Measurements from ENCODE around the gene LPP.

The LPP gene

DNA sequence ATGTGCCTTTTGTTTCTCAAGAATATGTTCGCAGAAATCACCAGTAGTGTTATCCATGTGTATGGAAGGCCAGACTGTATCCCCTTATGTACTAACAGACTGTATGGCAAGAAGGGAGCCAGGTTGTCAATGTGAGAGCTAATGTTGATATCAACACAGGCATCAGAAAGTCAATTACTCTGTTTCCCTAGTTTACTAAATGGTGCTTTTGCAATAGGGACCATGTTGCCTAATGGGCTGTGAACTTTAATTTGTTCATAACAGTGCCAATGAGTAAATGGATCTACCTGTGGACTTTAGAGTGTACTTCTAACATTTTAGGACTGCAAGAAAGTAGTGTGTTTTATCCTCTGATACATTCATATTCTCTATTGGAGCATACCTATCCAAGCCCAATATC lies 586.1 kb downstream of the LPP start:
- no peaks in the 10 kb centered on the region for H3K36me3 ChIP-seq (ENCODE audit: control insufficient read depth, insufficient read depth, low read length, severe bottlenecking)
- no peaks in the 10 kb centered on the region for H3K4me1 ChIP-seq (ENCODE audit: control insufficient read depth, insufficient read depth, low read length)
- no peak for DNase-seq (ENCODE audit: low read depth)
- H3K4me3 ChIP-seq (ENCODE audit: low read length), result no peak overlapping the region
- no peak overlapping the region for H3K9ac ChIP-seq (ENCODE audit: low read length)
- H3K27me3 ChIP-seq (replicated peaks; ENCODE audit: control insufficient read depth, insufficient read depth, low read length), result no peaks in the 10 kb centered on the region
- H3K9me3 ChIP-seq (ENCODE audit: control insufficient read depth, low read length), result no peaks in the 10 kb centered on the region

DNA sequence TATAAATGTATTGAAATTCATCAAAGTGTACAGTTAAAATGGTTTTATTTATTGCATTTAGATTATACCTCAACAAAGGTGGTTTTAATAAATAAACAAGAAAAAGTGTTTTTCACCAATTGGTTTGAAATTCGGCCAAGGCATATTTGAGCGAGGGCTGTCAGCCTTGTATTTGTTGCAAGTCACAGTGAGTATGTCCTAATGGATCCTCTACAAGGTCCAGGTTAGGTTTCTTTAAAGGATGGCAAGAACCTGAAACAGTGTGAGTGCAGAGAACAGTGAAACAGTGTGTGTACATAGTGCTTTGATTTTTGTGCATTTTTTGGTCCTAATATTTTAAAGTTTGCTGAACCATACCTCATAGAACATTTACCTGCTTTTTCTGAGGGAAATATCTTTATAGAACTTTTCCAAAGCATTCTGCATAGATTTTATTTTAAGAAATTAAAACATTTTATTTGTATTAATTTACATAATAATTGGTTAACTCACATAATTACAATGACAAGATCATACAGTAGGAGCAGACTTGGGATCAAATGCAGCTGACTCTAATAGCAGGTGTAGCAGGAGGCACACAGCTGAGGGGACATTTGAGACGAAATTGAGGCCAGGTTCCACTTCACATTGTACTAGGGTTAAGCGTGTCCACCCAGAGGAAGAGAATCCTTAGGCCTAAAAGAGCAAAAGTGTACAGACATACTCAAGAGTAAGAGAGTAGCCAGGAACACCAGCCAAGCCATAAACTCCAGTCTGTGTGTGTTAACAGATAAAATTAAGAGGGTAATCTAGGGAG lies 589.0 kb downstream of the LPP start:
- peaks cover 21% of the 10 kb centered on the region for H3K4me1 ChIP-seq (ENCODE audit: control insufficient read depth, insufficient read depth, low read length)
- DNase-seq (ENCODE audit: low read depth), result no peak
- no peaks in the 10 kb centered on the region for H3K9me3 ChIP-seq (ENCODE audit: control insufficient read depth, low read length)
- H3K4me3 ChIP-seq (ENCODE audit: low read length), result no peak overlapping the region
- no peak overlapping the region for H3K9ac ChIP-seq (ENCODE audit: low read length)
- H3K27me3 ChIP-seq (replicated peaks; ENCODE audit: control insufficient read depth, insufficient read depth, low read length), result no peaks in the 10 kb centered on the region
- no peaks in the 10 kb centered on the region for H3K36me3 ChIP-seq (ENCODE audit: control insufficient read depth, insufficient read depth, low read length, severe bottlenecking)

DNA sequence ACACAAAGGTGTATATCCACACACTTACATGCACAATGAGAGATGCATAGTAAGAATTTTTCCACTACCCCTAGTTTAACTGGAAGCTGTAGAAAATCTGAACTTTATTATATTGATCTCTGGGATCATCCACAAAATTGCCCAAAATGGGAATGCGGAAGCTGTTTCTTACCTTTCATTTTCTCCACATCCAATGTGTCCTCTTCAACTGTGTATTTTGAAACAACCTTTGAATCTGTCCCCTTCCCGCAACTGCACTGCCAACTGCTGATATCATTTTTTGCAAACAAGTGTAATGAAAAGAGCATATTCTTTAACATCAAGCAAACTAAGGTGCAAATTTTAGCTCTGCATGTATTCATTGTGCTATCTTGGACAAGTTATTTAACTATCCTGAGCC lies 590.2 kb downstream of the LPP start:
- no peak overlapping the region for H3K4me3 ChIP-seq (ENCODE audit: low read length)
- no peaks in the 10 kb centered on the region for H3K27me3 ChIP-seq (replicated peaks; ENCODE audit: control insufficient read depth, insufficient read depth, low read length)

DNA sequence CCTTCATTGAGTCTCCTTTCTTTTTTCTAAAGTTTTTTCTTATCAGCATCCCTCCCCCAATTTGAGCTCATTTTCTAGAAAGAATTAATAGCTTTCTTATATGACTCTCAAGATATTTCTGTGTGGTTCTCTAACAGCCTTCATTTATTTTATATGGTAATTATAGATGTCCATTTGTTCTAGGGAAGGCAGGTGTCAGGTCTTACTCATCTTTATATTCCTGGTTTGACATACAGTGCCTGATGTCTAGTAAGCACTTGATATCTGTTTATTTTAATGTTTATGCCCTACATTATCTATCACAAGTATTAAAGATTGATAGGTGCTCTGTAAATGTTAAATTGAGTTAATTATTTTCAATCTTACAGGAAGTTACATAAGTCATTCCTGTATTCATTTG lies 591.1 kb downstream of the LPP start:
- Histone ChIP-seq H3K4me3 (ENCODE audit: low read length) (no peak overlapping the region), H3K9me3 (ENCODE audit: control insufficient read depth, low read length) (no peaks in the 10 kb centered on the region), H3K36me3 (ENCODE audit: control insufficient read depth, insufficient read depth, low read length, severe bottlenecking) (no peaks in the 10 kb centered on the region), H3K4me1 (ENCODE audit: control insufficient read depth, insufficient read depth, low read length) (peaks cover 24% of the 10 kb centered on the region), H3K9ac (ENCODE audit: low read length) (no peak overlapping the region), H3K27me3 (replicated peaks; ENCODE audit: control insufficient read depth, insufficient read depth, low read length) (no peaks in the 10 kb centered on the region)
- no peak for DNase-seq (ENCODE audit: low read depth)

More for the DNA sequence above, 590.2 kb downstream of the LPP start:
- Histone ChIP-seq H3K36me3 (ENCODE audit: control insufficient read depth, insufficient read depth, low read length, severe bottlenecking) (no peaks in the 10 kb centered on the region), H3K4me1 (ENCODE audit: control insufficient read depth, insufficient read depth, low read length) (peaks cover 24% of the 10 kb centered on the region), H3K9ac (ENCODE audit: low read length) (no peak overlapping the region), H3K9me3 (ENCODE audit: control insufficient read depth, low read length) (no peaks in the 10 kb centered on the region)
- DNase-seq (ENCODE audit: low read depth), result no peak

DNA sequence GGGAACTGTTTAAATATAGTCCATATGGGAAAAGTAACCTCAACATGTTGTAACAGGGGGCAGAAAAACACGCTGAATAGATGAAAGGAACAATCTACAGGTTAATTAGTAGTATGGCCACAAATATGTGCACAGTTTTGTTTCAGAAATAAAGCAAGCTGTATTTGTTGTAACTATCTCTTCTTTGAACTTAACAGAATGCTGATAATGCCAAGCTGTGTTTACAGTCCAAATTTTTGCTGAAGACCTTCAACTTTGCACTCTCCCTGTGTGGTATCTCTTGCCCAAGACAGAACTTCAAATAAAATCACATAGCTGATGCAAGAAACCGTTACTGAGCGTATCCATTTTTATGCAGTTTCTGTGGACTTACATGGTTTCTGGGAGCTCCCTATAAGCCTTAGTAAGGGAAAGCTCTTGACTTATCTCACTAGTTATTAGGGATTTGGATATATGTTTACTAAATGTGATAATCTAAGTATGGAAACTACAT lies 592.4 kb downstream of the LPP start:
- no peaks in the 10 kb centered on the region for H3K27me3 ChIP-seq (replicated peaks; ENCODE audit: control insufficient read depth, insufficient read depth, low read length)
- peak; percentile 16 for DNase-seq (ENCODE audit: low read depth)
- no peak overlapping the region for H3K9ac ChIP-seq (ENCODE audit: low read length)
- H3K9me3 ChIP-seq (ENCODE audit: control insufficient read depth, low read length), result no peaks in the 10 kb centered on the region
- H3K4me3 ChIP-seq (ENCODE audit: low read length), result no peak overlapping the region
- H3K36me3 ChIP-seq (ENCODE audit: control insufficient read depth, insufficient read depth, low read length, severe bottlenecking), result no peaks in the 10 kb centered on the region
- peaks cover 24% of the 10 kb centered on the region for H3K4me1 ChIP-seq (ENCODE audit: control insufficient read depth, insufficient read depth, low read length)

DNA sequence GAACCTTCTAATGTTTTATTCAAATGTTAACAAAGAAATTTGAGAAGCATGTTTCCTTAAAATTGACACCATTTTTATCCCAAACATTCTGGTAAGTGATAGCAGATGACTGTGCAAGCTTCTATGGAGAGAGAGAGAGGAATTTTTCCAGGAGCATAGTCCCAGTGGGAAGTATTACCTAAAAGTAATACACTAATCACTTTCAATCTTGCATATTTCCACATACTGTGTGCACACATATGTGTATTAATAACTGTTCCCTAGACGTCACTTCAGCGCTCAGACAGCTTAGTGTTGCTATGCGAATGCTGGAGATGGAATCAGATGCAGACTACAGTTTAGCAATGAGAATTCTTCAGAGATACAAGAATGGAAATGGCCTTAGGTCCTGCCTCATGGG lies 593.5 kb downstream of the LPP start:
- DNase-seq (ENCODE audit: low read depth), result peak; percentile 13
- Histone ChIP-seq H3K9me3 (ENCODE audit: control insufficient read depth, low read length) (no peaks in the 10 kb centered on the region), H3K36me3 (ENCODE audit: control insufficient read depth, insufficient read depth, low read length, severe bottlenecking) (no peaks in the 10 kb centered on the region), H3K4me3 (ENCODE audit: low read length) (peak overlapping the region; percentile 12), H3K9ac (ENCODE audit: low read length) (peak overlapping the region; percentile 6), H3K4me1 (ENCODE audit: control insufficient read depth, insufficient read depth, low read length) (peaks cover 24% of the 10 kb centered on the region), H3K27me3 (replicated peaks; ENCODE audit: control insufficient read depth, insufficient read depth, low read length) (no peaks in the 10 kb centered on the region)

DNA sequence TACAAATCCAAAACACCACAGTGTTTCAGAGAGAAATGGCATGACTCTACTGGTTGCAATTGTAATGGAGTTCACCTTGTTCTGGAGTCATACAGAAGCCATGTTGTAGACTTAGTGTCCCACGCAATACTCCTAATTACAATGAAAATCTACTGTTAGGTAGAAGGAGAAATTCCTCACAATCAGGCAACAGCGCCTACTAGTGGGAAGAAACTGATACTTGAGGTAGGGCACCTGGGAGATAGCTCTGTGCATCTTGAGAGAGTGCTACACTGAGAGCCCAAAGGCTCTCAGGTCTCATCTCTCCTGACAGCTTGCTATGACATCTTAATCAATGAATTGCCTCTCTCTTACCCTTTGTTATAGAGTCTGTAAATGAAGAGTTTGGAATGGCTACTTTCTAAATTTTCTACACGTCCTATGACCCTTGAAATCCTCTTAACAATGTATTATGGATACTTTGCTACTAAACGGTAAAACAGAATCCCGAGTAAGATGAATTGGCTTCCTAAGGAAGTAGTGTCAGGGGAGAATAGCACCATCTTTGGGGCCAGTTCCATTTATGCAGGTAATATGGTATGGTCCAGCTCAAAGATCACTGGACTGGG lies 595.2 kb downstream of the LPP start:
- no peak for DNase-seq (ENCODE audit: low read depth)
- H3K4me3 ChIP-seq (ENCODE audit: low read length), result no peak overlapping the region
- peaks cover 24% of the 10 kb centered on the region for H3K4me1 ChIP-seq (ENCODE audit: control insufficient read depth, insufficient read depth, low read length)
- H3K9ac ChIP-seq (ENCODE audit: low read length), result no peak overlapping the region
- H3K9me3 ChIP-seq (ENCODE audit: control insufficient read depth, low read length), result no peaks in the 10 kb centered on the region
- no peaks in the 10 kb centered on the region for H3K27me3 ChIP-seq (replicated peaks; ENCODE audit: control insufficient read depth, insufficient read depth, low read length)
- H3K36me3 ChIP-seq (ENCODE audit: control insufficient read depth, insufficient read depth, low read length, severe bottlenecking), result no peaks in the 10 kb centered on the region

DNA sequence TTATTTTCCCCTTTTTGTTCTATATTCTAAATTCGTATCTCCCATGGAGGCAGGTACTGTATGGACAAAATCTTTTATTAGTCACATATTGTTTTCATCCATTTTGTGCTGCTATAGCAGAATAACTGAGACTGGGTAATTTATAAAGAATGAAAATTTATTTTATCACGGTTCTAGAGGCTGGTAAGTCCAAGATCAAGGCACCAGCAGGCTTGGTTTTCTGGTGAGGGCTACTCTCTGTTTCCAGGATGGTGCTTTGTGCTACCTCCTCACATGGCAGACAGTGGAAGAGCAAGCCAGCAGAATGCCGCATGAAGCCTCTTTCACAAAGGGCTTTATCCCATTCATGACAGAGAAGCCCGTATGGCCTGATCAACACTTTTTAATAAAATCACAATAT lies 595.9 kb downstream of the LPP start:
- no peak overlapping the region for H3K4me3 ChIP-seq (ENCODE audit: low read length)
- no peaks in the 10 kb centered on the region for H3K27me3 ChIP-seq (replicated peaks; ENCODE audit: control insufficient read depth, insufficient read depth, low read length)
- H3K4me1 ChIP-seq (ENCODE audit: control insufficient read depth, insufficient read depth, low read length), result peaks cover 24% of the 10 kb centered on the region
- no peaks in the 10 kb centered on the region for H3K9me3 ChIP-seq (ENCODE audit: control insufficient read depth, low read length)
- no peaks in the 10 kb centered on the region for H3K36me3 ChIP-seq (ENCODE audit: control insufficient read depth, insufficient read depth, low read length, severe bottlenecking)
- H3K9ac ChIP-seq (ENCODE audit: low read length), result no peak overlapping the region
- DNase-seq (ENCODE audit: low read depth), result no peak

DNA sequence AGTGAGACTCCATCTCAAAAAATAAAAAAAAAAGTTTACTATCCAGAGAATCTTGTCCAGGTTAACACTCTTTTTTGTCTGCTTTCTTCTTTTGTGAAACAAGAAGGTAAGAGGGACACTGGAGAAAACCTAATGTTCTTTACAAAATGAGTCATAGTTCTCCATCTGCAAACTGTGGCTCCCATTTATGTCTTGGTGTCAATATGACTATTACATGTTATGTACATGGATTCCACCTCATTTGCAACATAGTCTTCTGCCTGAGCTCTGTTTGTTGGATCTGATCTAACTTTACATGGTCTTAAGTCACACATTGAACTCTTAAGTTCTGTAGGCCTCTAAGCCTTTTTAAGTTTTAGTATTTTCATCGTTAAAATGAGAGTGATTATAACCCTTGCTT lies 596.7 kb downstream of the LPP start:
- Histone ChIP-seq H3K4me3 (ENCODE audit: low read length) (no peak overlapping the region), H3K9me3 (ENCODE audit: control insufficient read depth, low read length) (no peaks in the 10 kb centered on the region), H3K4me1 (ENCODE audit: control insufficient read depth, insufficient read depth, low read length) (peaks cover 24% of the 10 kb centered on the region), H3K36me3 (ENCODE audit: control insufficient read depth, insufficient read depth, low read length, severe bottlenecking) (no peaks in the 10 kb centered on the region), H3K27me3 (replicated peaks; ENCODE audit: control insufficient read depth, insufficient read depth, low read length) (no peaks in the 10 kb centered on the region), H3K9ac (ENCODE audit: low read length) (no peak overlapping the region)
- DNase-seq (ENCODE audit: low read depth), result no peak

DNA sequence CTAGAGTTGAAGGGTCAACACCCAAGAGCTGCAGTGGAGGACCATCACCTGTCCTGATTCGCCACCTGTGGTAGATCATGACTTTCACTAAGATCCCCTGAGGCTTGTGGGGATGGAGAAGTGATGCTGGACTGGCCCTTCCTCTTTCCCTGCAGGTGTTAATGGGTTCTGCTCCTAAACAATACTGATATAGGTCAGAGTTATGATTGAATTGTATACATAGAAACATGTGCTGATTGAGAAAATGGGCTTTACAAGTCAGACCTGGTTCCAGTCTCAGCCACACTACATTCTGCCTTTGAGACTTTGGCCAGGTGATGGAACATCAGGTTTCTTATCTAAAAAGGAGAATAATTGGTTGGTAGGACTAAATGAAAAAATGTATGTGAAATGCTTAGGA lies 598.9 kb downstream of the LPP start:
- H3K4me3 ChIP-seq (ENCODE audit: low read length), result no peak overlapping the region
- no peaks in the 10 kb centered on the region for H3K27me3 ChIP-seq (replicated peaks; ENCODE audit: control insufficient read depth, insufficient read depth, low read length)

DNA sequence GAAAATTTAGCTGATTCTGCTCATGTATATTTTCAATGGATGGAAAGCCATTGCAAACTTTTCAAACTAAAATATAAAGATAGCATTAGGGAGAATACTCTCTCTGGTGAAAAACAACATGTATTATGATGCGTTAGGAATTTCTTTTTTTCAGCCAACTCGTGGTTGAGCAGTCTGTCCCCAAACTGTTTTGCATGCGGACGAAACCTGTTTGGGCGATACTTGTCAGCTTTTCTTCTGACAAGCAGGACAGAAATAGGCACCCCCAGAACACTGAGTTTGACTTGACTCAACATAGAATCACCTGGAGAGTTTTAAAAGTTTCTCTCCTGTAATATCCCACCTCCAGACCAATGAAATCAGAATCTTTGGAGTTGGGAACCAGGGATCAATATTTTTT lies 600.3 kb downstream of the LPP start:
- H3K9me3 ChIP-seq (ENCODE audit: control insufficient read depth, low read length), result no peaks in the 10 kb centered on the region
- no peak overlapping the region for H3K4me3 ChIP-seq (ENCODE audit: low read length)
- H3K36me3 ChIP-seq (ENCODE audit: control insufficient read depth, insufficient read depth, low read length, severe bottlenecking), result no peaks in the 10 kb centered on the region
- H3K27me3 ChIP-seq (replicated peaks; ENCODE audit: control insufficient read depth, insufficient read depth, low read length), result no peaks in the 10 kb centered on the region
- H3K4me1 ChIP-seq (ENCODE audit: control insufficient read depth, insufficient read depth, low read length), result no peaks in the 10 kb centered on the region
- H3K9ac ChIP-seq (ENCODE audit: low read length), result no peak overlapping the region
- DNase-seq (ENCODE audit: low read depth), result no peak

More for the DNA sequence above, 598.9 kb downstream of the LPP start:
- Histone ChIP-seq H3K36me3 (ENCODE audit: control insufficient read depth, insufficient read depth, low read length, severe bottlenecking) (no peaks in the 10 kb centered on the region), H3K4me1 (ENCODE audit: control insufficient read depth, insufficient read depth, low read length) (peaks cover 4% of the 10 kb centered on the region), H3K9me3 (ENCODE audit: control insufficient read depth, low read length) (no peaks in the 10 kb centered on the region), H3K9ac (ENCODE audit: low read length) (no peak overlapping the region)
- no peak for DNase-seq (ENCODE audit: low read depth)
